K562 (cell line): ENCODE data around the gene ACTN3. TPM values are rescaled to one million over a fixed set of nuclear protein-coding genes. Genes with fewer than 3 reads are reported as not detected.

Experiments used
- AFF1 ChIP-seq, 2 experiments: fragments of 450-650 bp; IDR thresholded peaks; 2 replicates each; pipeline ENCODE4 v1.6.1; 2018; ENCODE audit warnings: mild to moderate bottlenecking in 2 of 2, low read depth in 1 of 2; ENCODE audit not compliant: partially characterized antibody in 2 of 2
- ARID3B ChIP-seq: fragments of 250-450 bp; sonication (Bioruptor Pico); IDR thresholded peaks from 2 replicates; pipeline ENCODE4 v1.4.0; 2020; ENCODE audit warnings: borderline replicate concordance
- CREB3 ChIP-seq: fragments of 450-650 bp; conservative IDR thresholded peaks from 2 replicates; pipeline ENCODE4 v1.6.1; 2016; ENCODE audit warnings: missing genetic modification characterization, low read depth, mild to moderate bottlenecking, missing compliant biosample characterization, moderate library complexity
- ELF2 ChIP-seq: fragments of 250-450 bp; sonication (Bioruptor Pico); IDR thresholded peaks from 2 replicates; pipeline ENCODE4 v1.5.0; 2021; ENCODE audit warnings: mild to moderate bottlenecking
- GABPA ChIP-seq: fragments of 200-800 bp; sonication (Bioruptor generic); conservative IDR thresholded peaks from 2 replicates; pipeline ENCODE4 v1.6.1; 2016; ENCODE audit warnings: low read depth, missing genetic modification characterization, missing compliant biosample characterization
- HDAC3 ChIP-seq: fragments of 450-650 bp; IDR thresholded peaks from 2 replicates; pipeline ENCODE4 v1.6.1; 2018; ENCODE audit warnings: borderline replicate concordance, mild to moderate bottlenecking, moderate library complexity; ENCODE audit not compliant: partially characterized antibody
- HIVEP1 ChIP-seq: fragments of 250-450 bp; sonication (Bioruptor Pico); IDR thresholded peaks from 2 replicates; pipeline ENCODE4 v1.4.0; 2020; ENCODE audit warnings: mild to moderate bottlenecking
- LCOR ChIP-seq: sonication (generic); formaldehyde crosslinking; IDR thresholded peaks from 2 replicates; pipeline ENCODE4 v1.8.0; 2022; ENCODE audit warnings: mild to moderate bottlenecking, missing genetic modification reagents
- MTA3 ChIP-seq: fragments of 450-650 bp; formaldehyde crosslinking; IDR thresholded peaks from 2 replicates; pipeline ENCODE4 v1.6.1; 2017; ENCODE audit warnings: mild to moderate bottlenecking, borderline replicate concordance
- NR1H2 ChIP-seq: sonication (generic); formaldehyde crosslinking; IDR thresholded peaks from 2 replicates; pipeline ENCODE4 v1.4.0; 2020; ENCODE audit warnings: mild to moderate bottlenecking, missing genetic modification reagents
- SETDB1 ChIP-seq: IDR thresholded peaks from one replicate; pipeline ENCODE4 v1.6.1; 2012; ENCODE audit warnings: low read length, control low read depth, inconsistent platforms
- SMAD1 ChIP-seq: fragments of 150-350 bp; IDR thresholded peaks from 2 replicates; pipeline ENCODE4 v1.6.1; 2014; ENCODE audit warnings: low read length, low read depth; ENCODE audit not compliant: partially characterized antibody
- SMARCE1 ChIP-seq: fragments of 450-650 bp; IDR thresholded peaks from 2 replicates; pipeline ENCODE4 v1.7.1; 2016; ENCODE audit warnings: mild to moderate bottlenecking
- SPI1 ChIP-seq: IDR thresholded peaks from 2 replicates; pipeline ENCODE4 v1.6.1; 2011; ENCODE audit warnings: low read depth, low read length, control low read depth, borderline replicate concordance
- TAF1 ChIP-seq: IDR thresholded peaks from 2 replicates; pipeline ENCODE4 v1.6.1; 2011; ENCODE audit warnings: mild to moderate bottlenecking, low read length, moderate library complexity; ENCODE audit not compliant: insufficient read depth, control insufficient read depth, severe bottlenecking; ENCODE audit errors: extremely low read depth
- TEAD4 ChIP-seq, 2 experiments: sonication (generic) in 1 of 2; formaldehyde crosslinking in 1 of 2; IDR thresholded peaks; 2 replicates each; pipeline versions ENCODE4 v1.6.1 to v1.8.0; 2012 to 2022; ENCODE audit warnings: borderline replicate concordance in 1 of 2, inconsistent platforms in 1 of 2, low read length in 1 of 2, mild to moderate bottlenecking in 1 of 2, missing genetic modification reagents in 1 of 2
- ZFP30 ChIP-seq: fragments of 250-450 bp; sonication (Bioruptor Pico); IDR thresholded peaks from 2 replicates; pipeline ENCODE4 v1.8.0; 2022; ENCODE audit warnings: moderate library complexity, mild to moderate bottlenecking, inconsistent platforms, borderline replicate concordance
- ZFP36 ChIP-seq: fragments of 150-350 bp; IDR thresholded peaks from 2 replicates; pipeline ENCODE4 v1.6.1; 2018; ENCODE audit warnings: low read length, low read depth; ENCODE audit not compliant: partially characterized antibody
- ZNF197 ChIP-seq: fragments of 200-800 bp; sonication (Bioruptor generic); IDR thresholded peaks from 2 replicates; pipeline ENCODE4 v1.6.1; 2016; ENCODE audit warnings: low read depth, missing genetic modification characterization, missing compliant biosample characterization
- ZNF232 ChIP-seq: sonication (generic); formaldehyde crosslinking; IDR thresholded peaks from 2 replicates; pipeline ENCODE4 v1.8.0; 2022; ENCODE audit warnings: mild to moderate bottlenecking, missing genetic modification reagents
- ZNF436 ChIP-seq: fragments of 250-450, 450-650 bp; sonication (Bioruptor Pico); formaldehyde crosslinking; IDR thresholded peaks from 2 replicates; pipeline ENCODE4 v1.7.0; 2020; ENCODE audit warnings: mild to moderate bottlenecking
- polyA plus RNA-seq, 8 experiments: library from polyadenylated mRNA; depleted of rRNA in 4 of 8; stranded (reverse) in 5 of 8; unstranded in 3 of 8; fragments of >200 nt; fragmentation: Nextera tagmentation in 2 of 8; fragmentation: Illumina TruSeq in 1 of 8; extraction: Ambion mirVana in 2 of 8; extraction: Trizol in 1 of 8; gene quantifications; 2 replicates each; pipeline versions ENCODE4 v1.2.1 to v1.2.3, GENCODE V29; 2011 to 2014; ENCODE audit warnings: inconsistent platforms in 1 of 8, missing spikeins in 1 of 8
- total RNA-seq, 7 experiments: library from RNA; depleted of rRNA in 6 of 7; stranded (reverse); fragments of >200 nt in 6 of 7; fragmentation: Illumina TruSeq in 2 of 7; extraction: Trizol in 2 of 7; gene quantifications; 2 replicates each; pipeline versions ENCODE4 v1.2.1 to v1.2.3, GENCODE V29; 2011 to 2021; ENCODE audit warnings: low replicate concordance in 1 of 7

The ACTN3 gene
- total and polyA plus RNA-seq, 9 of the 15 experiments (the other 6 are each of a cell fraction or from before 2014, with no cell fraction given) = not detected

GRCh38 chr11:66545701-66546367 lies 869 bp upstream of the ACTN3 start, which contains the start of gene ZDHHC24 (continued):
- TF ChIP-seq SPI1 (peak; percentile 45; the same call in 1 of the 2 replicates), ZNF436 (no peak), SMARCE1 (no peak), ZFP30 (CRISPR knock-in tag) (no peak), GABPA (peak; percentile 79), MTA3 (peak; percentile 32; the same call in 1 of the 2 replicates), SMAD1 (no peak), ZNF197 (CRISPR knock-in tag) (no peak), HDAC3 (no peak), NR1H2 (CRISPR knock-in tag) (0 out of 2 replicates have a peak, but pooled peaks have one; percentile 52), ARID3B (CRISPR knock-in tag) (no peak), HIVEP1 (CRISPR knock-in tag) (no peak), ZFP36 (no peak), TAF1 (peak; percentile 59), TEAD4 (IDR thresholded peaks at IDR 0.05; ENCODE audit: low read length) (0 out of 2 replicates have a peak, but pooled peaks have one; percentile 20), TEAD4 (CRISPR knock-in tag; IDR thresholded peaks at IDR 0.05; ENCODE audit: borderline replicate concordance) (no peak), AFF1 (IDR thresholded peaks at IDR 0.05; ENCODE audit: low read depth in 1 of 2, partially characterized antibody in 2 of 2) (no peak), CREB3 (no peak), SETDB1 (no peak), LCOR (CRISPR knock-in tag) (no peak), ELF2 (CRISPR knock-in tag) (peak; percentile 97), ZNF232 (CRISPR knock-in tag) (no peak)
